Calu3 (cell line): ENCODE measurements around the gene RIMS4. TPM values are rescaled to one million over a fixed set of nuclear protein-coding genes. Genes with fewer than 3 reads are reported as not detected.

Experiments used
- BruUV-seq: library from RNA; stranded (reverse); fragments of 400-500 nt; replicated peaks from 2 replicates; lab custom pipeline; 2021; lab: Mats Ljungman, UMichigan
- CTCF ChIA-PET: fragments of 300-600 bp; sonication (Branson Sonifier 250); formaldehyde crosslinking; loops from one replicate; lab custom pipeline; 2022; ENCODE audit warnings: antibody characterized with exemption; lab: Charles Lee
- DNase-seq: peaks from one replicate; pipeline ENCODE4 v3.0.0; 2022
- H3K27ac Mint-ChIP-seq: one replicate; pipeline ENCODE4 v1.8.0; 2022; ENCODE audit warnings: mixed read lengths; ENCODE audit not compliant: unreplicated experiment
- H3K27me3 Mint-ChIP-seq: one replicate; pipeline ENCODE4 v1.8.0; 2022; ENCODE audit warnings: mixed read lengths; ENCODE audit not compliant: unreplicated experiment
- H3K36me3 Mint-ChIP-seq: one replicate; pipeline ENCODE4 v1.8.0; 2022; ENCODE audit warnings: mild to moderate bottlenecking, moderate library complexity, mixed read lengths; ENCODE audit not compliant: insufficient read depth, unreplicated experiment
- H3K4me1 Mint-ChIP-seq: one replicate; pipeline ENCODE4 v1.8.0; 2022; ENCODE audit warnings: mild to moderate bottlenecking, low read depth, mixed read lengths; ENCODE audit not compliant: unreplicated experiment
- H3K4me3 Mint-ChIP-seq: one replicate; pipeline ENCODE4 v1.8.0; 2022; ENCODE audit warnings: mild to moderate bottlenecking, low read depth, moderate library complexity, mixed read lengths; ENCODE audit not compliant: unreplicated experiment
- H3K9me3 Mint-ChIP-seq: one replicate; pipeline ENCODE4 v1.8.0; 2022; ENCODE audit warnings: low read depth, mixed read lengths; ENCODE audit not compliant: unreplicated experiment
- intact Hi-C: fragments of 100-400 bp; cut with micrococcal nuclease; formaldehyde crosslinking; loops from one replicate; pipeline ENCODE4 v1.10.0; 2022; ENCODE audit not compliant: unreplicated experiment
- total RNA-seq: library from RNA; stranded (reverse); gene quantifications from 2 replicates; pipeline ENCODE4 v1.2.3, GENCODE V29; 2022
- TF ChIP-seq, protein P1 (sequence below): fragments of 200-600 bp; IDR thresholded peaks from one replicate; pipeline ENCODE4 v1.8.0; 2022; ENCODE audit warnings: antibody characterized with exemption; ENCODE audit not compliant: unreplicated experiment

RIMS4 gene
- total RNA-seq, 1 experiment from 2014 or later = 0.40 TPM

DNA sequence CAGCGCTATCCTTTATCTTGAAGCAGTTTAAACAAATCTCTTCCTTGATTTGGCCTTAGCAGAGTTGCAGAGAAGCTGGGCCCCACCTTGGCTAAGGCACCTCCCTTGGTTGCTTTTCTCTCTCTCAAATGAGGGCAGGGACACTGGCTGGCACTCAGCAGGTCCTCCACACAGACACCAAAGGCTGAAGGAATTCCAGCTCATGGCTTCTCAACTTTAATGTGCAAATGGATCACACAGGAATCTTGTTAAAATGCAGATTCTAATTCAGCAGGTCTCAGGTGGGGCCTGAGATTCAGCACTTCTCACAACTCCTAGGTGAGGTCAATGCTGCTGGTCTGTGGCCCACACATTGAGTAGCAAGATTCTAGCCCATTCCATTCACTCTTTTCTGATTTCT, 25.7 kb downstream of the RIMS4 start:
- no TSS peak for BruUV-seq
- CTCF ChIA-PET = interaction anchor here (1.0 to 1.2 kb wide), 2 partner anchors 30 to 82 kb away, joined by 4 to 5 read pairs; no protein-coding TSS in a partner anchor
- H3K36me3 Mint-ChIP-seq = no peaks in the 10 kb centered on the region

DNA sequence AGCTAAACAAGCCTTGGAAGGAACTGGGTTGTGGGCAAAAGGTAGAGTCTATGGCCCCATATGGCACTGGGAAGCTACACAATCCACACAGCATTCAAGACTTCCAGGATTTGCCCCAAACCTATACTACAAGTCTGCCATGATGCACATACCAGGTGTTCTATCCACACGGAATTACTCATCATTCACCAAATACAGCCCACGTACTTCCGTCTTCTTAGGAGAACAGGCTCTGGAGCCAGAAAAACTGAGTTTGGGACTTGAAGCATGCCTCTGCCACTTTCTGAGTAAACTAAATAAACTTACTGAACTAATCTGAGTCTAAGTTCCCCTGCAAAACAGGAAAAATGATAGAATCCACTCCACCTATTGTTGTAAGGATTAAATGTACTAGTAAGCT, 28.6 kb downstream of the RIMS4 start:
- intact Hi-C loops = no loop called here
- H3K27me3 Mint-ChIP-seq = peaks cover 79% of the 10 kb centered on the region
- no TSS peak for BruUV-seq

More for the DNA sequence above, 25.7 kb downstream of the RIMS4 start:
- intact Hi-C loops = no loop called here
- DNase-seq = no peak
- Mint-ChIP-seq H3K27ac (no peak overlapping the region), H3K4me3 (no peak overlapping the region), H3K9me3 (no peaks in the 10 kb centered on the region), H3K27me3 (peaks cover 94% of the 10 kb centered on the region), H3K4me1 (no peaks in the 10 kb centered on the region)
- TF ChIP-seq, protein P1, sequence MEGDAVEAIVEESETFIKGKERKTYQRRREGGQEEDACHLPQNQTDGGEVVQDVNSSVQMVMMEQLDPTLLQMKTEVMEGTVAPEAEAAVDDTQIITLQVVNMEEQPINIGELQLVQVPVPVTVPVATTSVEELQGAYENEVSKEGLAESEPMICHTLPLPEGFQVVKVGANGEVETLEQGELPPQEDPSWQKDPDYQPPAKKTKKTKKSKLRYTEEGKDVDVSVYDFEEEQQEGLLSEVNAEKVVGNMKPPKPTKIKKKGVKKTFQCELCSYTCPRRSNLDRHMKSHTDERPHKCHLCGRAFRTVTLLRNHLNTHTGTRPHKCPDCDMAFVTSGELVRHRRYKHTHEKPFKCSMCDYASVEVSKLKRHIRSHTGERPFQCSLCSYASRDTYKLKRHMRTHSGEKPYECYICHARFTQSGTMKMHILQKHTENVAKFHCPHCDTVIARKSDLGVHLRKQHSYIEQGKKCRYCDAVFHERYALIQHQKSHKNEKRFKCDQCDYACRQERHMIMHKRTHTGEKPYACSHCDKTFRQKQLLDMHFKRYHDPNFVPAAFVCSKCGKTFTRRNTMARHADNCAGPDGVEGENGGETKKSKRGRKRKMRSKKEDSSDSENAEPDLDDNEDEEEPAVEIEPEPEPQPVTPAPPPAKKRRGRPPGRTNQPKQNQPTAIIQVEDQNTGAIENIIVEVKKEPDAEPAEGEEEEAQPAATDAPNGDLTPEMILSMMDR = no peak

DNA sequence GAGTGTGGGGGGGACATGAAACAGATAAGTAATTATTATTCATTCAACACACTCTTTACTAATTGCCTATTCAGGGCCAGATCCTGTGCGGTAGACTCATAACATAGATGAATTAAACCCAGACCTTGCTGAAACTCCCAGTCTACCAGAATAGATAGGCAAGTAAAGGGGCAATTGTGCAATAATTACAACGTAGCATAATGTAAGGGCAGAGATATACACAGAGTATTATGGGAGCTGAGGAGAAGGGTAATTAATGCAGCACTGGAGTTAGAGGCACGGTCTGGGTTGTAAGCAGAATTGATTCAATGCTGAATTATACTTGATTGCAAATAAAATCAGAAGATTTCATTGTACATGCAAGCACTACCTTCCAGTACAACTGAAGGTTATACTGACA, 29.2 kb downstream of the RIMS4 start:
- Mint-ChIP-seq H3K27ac (no peak overlapping the region), H3K4me3 (no peak overlapping the region), H3K9me3 (no peaks in the 10 kb centered on the region), H3K36me3 (no peaks in the 10 kb centered on the region), H3K27me3 (peaks cover 72% of the 10 kb centered on the region), H3K4me1 (no peaks in the 10 kb centered on the region)
- intact Hi-C loops = no loop called here
- TF ChIP-seq, protein P1 = no peak
- CTCF ChIA-PET = no interaction called here
- no peak for DNase-seq
- no TSS peak for BruUV-seq

More for the DNA sequence above, 28.6 kb downstream of the RIMS4 start:
- no peaks in the 10 kb centered on the region for H3K4me1 Mint-ChIP-seq
- H3K9me3 Mint-ChIP-seq = no peaks in the 10 kb centered on the region
- H3K4me3 Mint-ChIP-seq = no peak overlapping the region
- DNase-seq = no peak
- no peaks in the 10 kb centered on the region for H3K36me3 Mint-ChIP-seq
- TF ChIP-seq, protein P1 = no peak
- CTCF ChIA-PET = no interaction called here
- no peak overlapping the region for H3K27ac Mint-ChIP-seq

DNA sequence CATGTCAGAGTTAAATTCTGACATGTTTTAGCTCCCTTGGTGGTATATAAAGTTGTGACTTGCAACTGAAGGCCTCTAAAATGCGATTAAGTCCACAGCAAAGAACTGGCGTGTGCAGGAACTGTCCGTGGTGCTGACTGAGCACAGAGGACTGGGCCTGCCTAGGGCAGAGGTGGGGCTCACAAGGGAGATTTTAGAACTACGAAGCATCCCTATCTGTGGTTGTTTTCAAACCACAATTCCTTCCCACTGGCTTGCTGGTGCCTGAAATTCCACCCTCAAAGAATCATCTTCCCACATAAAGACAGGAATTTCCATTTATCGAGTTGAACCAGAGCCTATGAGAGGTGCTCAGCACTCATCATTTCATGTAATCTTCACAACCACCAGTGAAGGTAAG, 30.1 kb downstream of the RIMS4 start:
- BruUV-seq = no TSS peak
- TF ChIP-seq, protein P1 = no peak
- Mint-ChIP-seq H3K36me3 (no peaks in the 10 kb centered on the region), H3K4me3 (no peak overlapping the region), H3K27me3 (peaks cover 63% of the 10 kb centered on the region), H3K4me1 (no peaks in the 10 kb centered on the region), H3K9me3 (no peaks in the 10 kb centered on the region), H3K27ac (no peak overlapping the region)
- CTCF ChIA-PET = no interaction called here
- intact Hi-C loops = no loop called here
- peak; percentile 69 for DNase-seq
